AG09309 (cell line): ENCODE measurements around the gene KRT80.

ENCODE experiments used
- DNase-seq: peaks from one replicate; pipeline ENCODE4 v3.0.0-alpha.2; 2010; ENCODE audit warnings: low read depth
- H3K4me3 ChIP-seq: 2 replicates; pipeline ENCODE4 v1.5.1; 2011; ENCODE audit warnings: mild to moderate bottlenecking, low read depth, low read length, moderate library complexity; ENCODE audit not compliant: control insufficient read depth
- TF ChIP-seq, protein P1 (sequence below): IDR thresholded peaks from 2 replicates; pipeline ENCODE4 v1.5.1; 2011; ENCODE audit warnings: mild to moderate bottlenecking, low read depth, low read length, inconsistent platforms; ENCODE audit not compliant: insufficient read depth, control insufficient read depth; ENCODE audit errors: missing control alignments

KRT80 gene

DNA sequence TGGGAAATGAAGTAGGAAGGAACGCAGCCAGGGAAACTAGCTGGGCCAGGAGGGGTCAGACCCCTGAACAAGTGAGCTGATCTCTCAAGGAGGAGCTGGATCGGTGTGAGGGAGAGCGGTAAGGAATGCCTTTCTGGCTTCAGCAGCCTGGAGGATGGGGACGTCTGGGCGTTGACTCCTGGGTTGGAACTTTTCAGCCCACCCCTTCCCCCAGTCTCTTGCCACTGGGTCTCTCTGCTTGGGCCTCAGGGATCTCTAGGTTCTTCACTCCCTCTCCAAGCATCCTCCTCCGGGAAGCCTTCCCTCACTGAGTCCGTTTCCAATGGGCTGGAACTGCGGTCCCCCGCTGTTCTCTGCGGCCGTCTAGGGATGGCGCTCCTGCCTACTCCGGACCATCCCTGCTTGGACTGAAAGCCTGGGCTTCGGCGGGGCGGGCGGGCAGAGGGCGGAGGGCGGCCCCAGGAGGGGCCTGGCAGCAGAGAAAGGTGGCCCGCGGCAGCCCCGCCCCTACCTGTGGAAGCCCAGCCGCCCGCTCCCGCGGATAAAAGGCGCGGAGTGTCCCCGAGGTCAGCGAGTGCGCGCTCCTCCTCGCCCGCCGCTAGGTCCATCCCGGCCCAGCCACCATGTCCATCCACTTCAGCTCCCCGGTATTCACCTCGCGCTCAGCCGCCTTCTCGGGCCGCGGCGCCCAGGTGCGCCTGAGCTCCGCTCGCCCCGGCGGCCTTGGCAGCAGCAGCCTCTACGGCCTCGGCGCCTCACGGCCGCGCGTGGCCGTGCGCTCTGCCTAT lies 41.1 kb upstream of the KRT80 start, which contains the start of gene KRT7:
KRT7 (plus strand) TSS at position 570 of the 788 bp plus-strand sequence; CDS start at position 624, 54 bp downstream.
- TF ChIP-seq, protein P1, sequence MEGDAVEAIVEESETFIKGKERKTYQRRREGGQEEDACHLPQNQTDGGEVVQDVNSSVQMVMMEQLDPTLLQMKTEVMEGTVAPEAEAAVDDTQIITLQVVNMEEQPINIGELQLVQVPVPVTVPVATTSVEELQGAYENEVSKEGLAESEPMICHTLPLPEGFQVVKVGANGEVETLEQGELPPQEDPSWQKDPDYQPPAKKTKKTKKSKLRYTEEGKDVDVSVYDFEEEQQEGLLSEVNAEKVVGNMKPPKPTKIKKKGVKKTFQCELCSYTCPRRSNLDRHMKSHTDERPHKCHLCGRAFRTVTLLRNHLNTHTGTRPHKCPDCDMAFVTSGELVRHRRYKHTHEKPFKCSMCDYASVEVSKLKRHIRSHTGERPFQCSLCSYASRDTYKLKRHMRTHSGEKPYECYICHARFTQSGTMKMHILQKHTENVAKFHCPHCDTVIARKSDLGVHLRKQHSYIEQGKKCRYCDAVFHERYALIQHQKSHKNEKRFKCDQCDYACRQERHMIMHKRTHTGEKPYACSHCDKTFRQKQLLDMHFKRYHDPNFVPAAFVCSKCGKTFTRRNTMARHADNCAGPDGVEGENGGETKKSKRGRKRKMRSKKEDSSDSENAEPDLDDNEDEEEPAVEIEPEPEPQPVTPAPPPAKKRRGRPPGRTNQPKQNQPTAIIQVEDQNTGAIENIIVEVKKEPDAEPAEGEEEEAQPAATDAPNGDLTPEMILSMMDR: no peak
- H3K4me3 ChIP-seq: no peak within 1 kb of the TSS
- no peak for DNase-seq

GRCh38 chr12:52232203-52232673 lies 40.4 kb upstream of the KRT80 start:
- TF ChIP-seq, protein P1: no peak
- H3K4me3 ChIP-seq: no peak overlapping the region
- DNase-seq: no peak

- TF ChIP-seq, protein P1: no peak
- no peak for DNase-seq
- no peak overlapping the region for H3K4me3 ChIP-seq
Measured at GRCh38 chr12:52231305-52232202, 39.7 kb upstream of the KRT80 start.

- no peak overlapping the region for H3K4me3 ChIP-seq
- DNase-seq: peak; percentile 47
Measured at GRCh38 chr12:52230364-52231281, 38.8 kb upstream of the KRT80 start.

DNA sequence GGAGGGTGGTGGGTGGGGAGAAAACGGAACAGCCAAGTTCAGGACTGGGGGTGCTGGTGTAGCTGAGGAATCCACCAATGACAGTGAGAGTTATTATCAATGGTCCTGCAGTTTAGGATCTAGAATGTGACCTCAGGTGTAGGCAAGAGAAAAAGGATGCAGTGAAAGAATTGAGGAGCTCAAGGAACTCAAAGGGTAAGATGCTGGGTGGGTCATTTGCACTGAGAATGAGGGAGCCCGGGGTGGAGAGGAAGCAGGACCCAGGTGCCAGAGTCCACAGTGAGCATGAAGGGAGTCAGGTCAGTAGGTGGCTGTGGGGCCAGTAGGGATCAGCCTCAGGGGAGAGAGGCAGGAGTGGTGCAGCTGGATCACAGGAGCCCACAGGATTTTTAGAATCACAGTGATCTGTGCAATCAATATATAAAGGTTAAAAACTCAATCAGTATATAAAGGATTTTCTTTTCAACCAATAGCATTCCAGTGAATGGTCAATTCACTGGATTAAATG lies 38.1 kb upstream of the KRT80 start:
- no peak overlapping the region for H3K4me3 ChIP-seq
- no peak for DNase-seq
- TF ChIP-seq, protein P1: no peak

More at GRCh38 chr12:52230364-52231281, 38.8 kb upstream of the KRT80 start:
- TF ChIP-seq, protein P1: no peak

- no peak for DNase-seq
- H3K4me3 ChIP-seq: no peak overlapping the region
- TF ChIP-seq, protein P1: no peak
Measured at GRCh38 chr12:52228931-52229330, 37.1 kb upstream of the KRT80 start.
